GM13976 (cell line): ENCODE data around the gene KIF21A.

Experiments
- DNase-seq: peaks from one replicate; pipeline ENCODE4 v3.0.0; 2012; ENCODE audit warnings: low spot score
- in situ Hi-C: fragments of 300-500 bp; cut with MboI; formaldehyde crosslinking; loops from one replicate; pipeline ENCODE4 v1.12.0; 2022; ENCODE audit warnings: low sequenced_read_pairs, mixed read lengths, inconsistent platforms; ENCODE audit not compliant: unreplicated experiment
- TF ChIP-seq, protein P1 (sequence below): IDR thresholded peaks from 2 replicates; pipeline ENCODE4 v1.5.1; 2012; ENCODE audit warnings: borderline replicate concordance, mild to moderate bottlenecking; ENCODE audit not compliant: insufficient read depth; ENCODE audit errors: extremely low read depth, missing control alignments, control extremely low read depth

Gene KIF21A

DNA sequence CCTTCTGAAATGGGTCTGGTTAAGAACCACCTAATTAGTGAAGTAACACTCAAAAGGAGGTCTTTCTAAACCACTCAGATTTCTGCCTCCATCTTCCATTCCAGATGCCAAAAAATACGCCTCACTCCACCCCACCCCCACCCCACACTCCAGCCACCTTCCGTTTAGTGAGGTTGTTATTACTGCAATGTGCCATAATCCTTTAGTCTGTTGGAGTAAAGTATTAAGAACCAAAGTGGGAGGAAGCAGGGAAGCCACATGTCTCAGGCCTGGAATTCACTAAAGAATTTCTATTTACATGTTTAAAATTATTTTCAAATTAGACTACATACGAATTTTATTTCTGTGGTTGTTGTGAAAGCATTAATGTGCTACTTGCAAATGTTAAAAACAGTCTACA, 7.4 kb downstream of the KIF21A start:
- in situ Hi-C loops: loop anchor here (25.0 kb wide), 1 partner anchor 177 kb away; the partner anchor contains the start of gene ABCD2
- no peak for DNase-seq
- TF ChIP-seq, protein P1, sequence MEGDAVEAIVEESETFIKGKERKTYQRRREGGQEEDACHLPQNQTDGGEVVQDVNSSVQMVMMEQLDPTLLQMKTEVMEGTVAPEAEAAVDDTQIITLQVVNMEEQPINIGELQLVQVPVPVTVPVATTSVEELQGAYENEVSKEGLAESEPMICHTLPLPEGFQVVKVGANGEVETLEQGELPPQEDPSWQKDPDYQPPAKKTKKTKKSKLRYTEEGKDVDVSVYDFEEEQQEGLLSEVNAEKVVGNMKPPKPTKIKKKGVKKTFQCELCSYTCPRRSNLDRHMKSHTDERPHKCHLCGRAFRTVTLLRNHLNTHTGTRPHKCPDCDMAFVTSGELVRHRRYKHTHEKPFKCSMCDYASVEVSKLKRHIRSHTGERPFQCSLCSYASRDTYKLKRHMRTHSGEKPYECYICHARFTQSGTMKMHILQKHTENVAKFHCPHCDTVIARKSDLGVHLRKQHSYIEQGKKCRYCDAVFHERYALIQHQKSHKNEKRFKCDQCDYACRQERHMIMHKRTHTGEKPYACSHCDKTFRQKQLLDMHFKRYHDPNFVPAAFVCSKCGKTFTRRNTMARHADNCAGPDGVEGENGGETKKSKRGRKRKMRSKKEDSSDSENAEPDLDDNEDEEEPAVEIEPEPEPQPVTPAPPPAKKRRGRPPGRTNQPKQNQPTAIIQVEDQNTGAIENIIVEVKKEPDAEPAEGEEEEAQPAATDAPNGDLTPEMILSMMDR: no peak

DNA sequence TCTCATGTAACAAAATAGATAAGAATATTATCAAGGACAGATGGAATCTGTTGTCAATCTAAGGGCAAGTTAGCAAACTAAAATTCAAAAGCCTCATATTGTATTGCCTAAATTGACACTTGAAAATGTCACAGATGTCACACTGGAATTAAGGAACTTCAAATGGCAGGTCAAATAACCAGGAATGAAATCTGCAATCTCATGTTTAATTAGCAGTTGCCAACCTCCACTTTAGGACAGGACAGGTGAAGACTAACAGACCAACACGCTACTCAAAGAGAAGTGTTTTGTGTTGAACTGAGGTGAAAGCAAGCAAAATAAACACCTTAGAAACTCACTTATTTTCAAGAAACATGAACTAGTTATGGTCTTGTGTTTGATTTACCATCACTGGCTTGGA, 11.1 kb downstream of the KIF21A start:
- no peak for DNase-seq
- TF ChIP-seq, protein P1: no peak
- in situ Hi-C loops: loop anchor here (25.0 kb wide), 1 partner anchor 181 kb away; the partner anchor contains the start of gene ABCD2

- in situ Hi-C loops: loop anchor here (25.0 kb wide), 1 partner anchor 181 kb away; the partner anchor contains the start of gene ABCD2
- TF ChIP-seq, protein P1: no peak
- no peak for DNase-seq
Measured at GRCh38 chr12:39431002-39431796, 11.7 kb downstream of the KIF21A start.

GRCh38 chr12:39429809-39430208, 13.1 kb downstream of the KIF21A start:
- no peak for DNase-seq
- in situ Hi-C loops: loop anchor here (25.0 kb wide), 1 partner anchor 182 kb away; the partner anchor contains the start of gene ABCD2
- TF ChIP-seq, protein P1: no peak

GRCh38 chr12:39427360-39427808, 15.5 kb downstream of the KIF21A start:
- no peak for DNase-seq
- in situ Hi-C loops: loop anchor here (25.0 kb wide), 1 partner anchor 185 kb away; the partner anchor contains the start of gene ABCD2
- TF ChIP-seq, protein P1: no peak

DNA sequence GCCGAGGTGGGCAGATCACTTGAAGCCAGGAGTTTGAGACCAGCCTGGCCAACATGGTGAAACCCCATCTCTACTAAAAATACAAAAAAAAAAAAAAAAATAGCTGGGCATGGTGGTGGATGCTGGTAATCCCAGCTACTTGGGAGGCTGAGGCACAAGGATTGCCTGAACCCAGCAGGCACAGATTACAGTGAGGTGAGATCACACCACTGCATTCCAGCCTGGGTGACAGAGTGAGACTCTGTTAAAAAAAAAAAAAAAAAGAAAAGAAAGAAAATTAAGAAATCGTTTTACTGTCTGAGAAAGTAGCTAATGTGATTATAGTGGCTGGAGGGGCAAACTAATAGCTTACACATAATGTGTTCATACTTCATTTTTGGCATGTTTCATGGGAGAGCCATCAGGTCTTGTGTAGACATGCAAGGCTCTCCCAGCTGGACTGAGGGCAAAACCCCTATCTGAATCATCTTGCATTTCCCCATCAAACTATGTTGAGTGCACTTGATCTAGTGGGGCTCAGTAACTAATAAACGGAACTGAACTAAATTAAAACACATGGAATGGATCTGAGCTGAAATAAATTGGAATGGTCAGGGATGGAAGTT, 16.2 kb downstream of the KIF21A start:
- in situ Hi-C loops: loop anchor here (25.0 kb wide), 1 partner anchor 186 kb away; the partner anchor contains the start of gene ABCD2
- TF ChIP-seq, protein P1: no peak
- DNase-seq: no peak
